Gastrocnemius medialis (tissue), 4 donors: Measurements from ENCODE around the gene HIRA. TPM values are rescaled to one million over a fixed set of nuclear protein-coding genes. Genes with fewer than 3 reads are reported as not detected.

Experiments used
- ATAC-seq, 2 donors: fragments of 150-250 bp; one replicate each; pipeline ENCODE4 v1.9.1; 2016
- DNase-seq, 2 donors: peaks; one replicate each; pipeline ENCODE4 v3.0.0-alpha.2; 2019
- H3K27ac ChIP-seq, 4 donors: fragments of 200-600 bp; sonication (generic); 1 replicate in 1 of 4; 2 replicates in 3 of 4; pipeline ENCODE4 v1.5.1; 2016 to 2018; ENCODE audit warnings: mild to moderate bottlenecking in 2 of 4, moderate library complexity in 1 of 4
- H3K27me3 ChIP-seq, 3 donors: fragments of 200-600 bp; sonication (generic) in 2 of 3; 1 replicate in 1 of 3; 2 replicates in 2 of 3; pipeline versions ENCODE4 v1.5.1 to v1.6.0; 2016 to 2019; ENCODE audit warnings: mild to moderate bottlenecking in 1 of 3, moderate library complexity in 1 of 3
- H3K36me3 ChIP-seq, 2 donors: fragments of 200-600 bp; sonication (generic) in 1 of 2; one replicate each; pipeline ENCODE4 v1.5.1; 2017 to 2018
- H3K4me1 ChIP-seq, 2 donors: fragments of 200-600 bp; sonication (generic) in 1 of 2; one replicate each; pipeline ENCODE4 v1.5.1; 2016 to 2017; ENCODE audit warnings: mild to moderate bottlenecking in 2 of 2
- H3K4me3 ChIP-seq, 4 donors: fragments of 200-600 bp; sonication (generic) in 3 of 4; 1 replicate in 1 of 4; 2 replicates in 3 of 4; pipeline ENCODE4 v1.5.1; 2016 to 2019; ENCODE audit warnings: mild to moderate bottlenecking in 2 of 4
- H3K9me3 ChIP-seq, 3 donors: fragments of 200-600 bp; sonication (generic) in 2 of 3; 1 replicate in 1 of 3; 2 replicates in 2 of 3; pipeline ENCODE4 v1.5.1; 2016 to 2019
- CTCF ChIP-seq, 5 experiments: fragments of 450-650 bp in 3 of 5; fragments of 200-600 bp in 2 of 5; sonication (generic) in 2 of 5; IDR thresholded peaks in 4 of 5; conservative IDR thresholded peaks in 1 of 5; 1 replicate in 4 of 5; 2 replicates in 1 of 5; pipeline ENCODE4 v1.5.1; 2016 to 2019; ENCODE audit warnings: antibody characterized with exemption in 5 of 5, mild to moderate bottlenecking in 3 of 5, moderate library complexity in 3 of 5
- POLR2A ChIP-seq, 2 donors: fragments of 450-650 bp; IDR thresholded peaks; one replicate each; pipeline ENCODE4 v1.6.1; 2017; ENCODE audit warnings: antibody characterized with exemption in 2 of 2, mild to moderate bottlenecking in 2 of 2, moderate library complexity in 2 of 2
- in situ Hi-C, 4 donors: fragments of 200-750 bp; cut with MboI; loops; one replicate each; pipeline versions ENCODE4 v1.15.0 to v1.8.0; 2017; ENCODE audit warnings: low sequenced_read_pairs in 4 of 4
- intact Hi-C: fragments of 100-400 bp; cut with DNase I; formaldehyde crosslinking; loops from one replicate; pipeline ENCODE4 v1.15.1; 2023; ENCODE audit warnings: low total_unique reads
- total RNA-seq, 4 donors: library from RNA; depleted of rRNA; stranded (reverse); fragments of >200 nt; gene quantifications; one replicate each; pipeline versions ENCODE4 v1.1.0 to v1.2.3, GENCODE V29; 2016

HIRA gene
- total RNA-seq, 4 donors from 2014 or later, result 14.2 to 46.8 (median 24.6) TPM

GRCh38 chr22:19358703-19359553 is 72.6 kb downstream of the HIRA start:
- H3K27ac ChIP-seq, result peak overlapping the region in 2 of 4 donors; percentile 62 to 67
- intact Hi-C loops, result no loop called here
- in situ Hi-C loops, result no loop called here
- ATAC-seq, result no peak
- H3K27me3 ChIP-seq, result no peaks in the 10 kb centered on the region
- no peak for DNase-seq
- peaks cover 0 to 87% of the 10 kb centered on the region in 2 donors for H3K36me3 ChIP-seq
- H3K4me1 ChIP-seq, result no peaks in the 10 kb centered on the region
- no peaks in the 10 kb centered on the region for H3K9me3 ChIP-seq
- H3K4me3 ChIP-seq, result no peak overlapping the region
- TF ChIP-seq CTCF (IDR thresholded peaks at IDR 0.05 in 4 of 5, conservative IDR thresholded peaks at IDR 0.05 in 1 of 5), result no peak
- TF ChIP-seq POLR2A (IDR thresholded peaks at IDR 0.05), result no peak

GRCh38 chr22:19358195-19358594 is 73.3 kb downstream of the HIRA start:
- no peak overlapping the region for H3K4me3 ChIP-seq
- no peaks in the 10 kb centered on the region for H3K9me3 ChIP-seq
- peak overlapping the region in 2 of 4 donors; percentile 62 to 67 for H3K27ac ChIP-seq
- TF ChIP-seq POLR2A (IDR thresholded peaks at IDR 0.05), result no peak
- no peak for TF ChIP-seq CTCF (IDR thresholded peaks at IDR 0.05 in 4 of 5, conservative IDR thresholded peaks at IDR 0.05 in 1 of 5)
- no peaks in the 10 kb centered on the region for H3K27me3 ChIP-seq
- H3K36me3 ChIP-seq, result peaks cover 0 to 85% of the 10 kb centered on the region in 2 donors
- DNase-seq (no peak), ATAC-seq (no peak)
- in situ Hi-C loops (no loop called here), intact Hi-C loops (no loop called here)
- no peaks in the 10 kb centered on the region for H3K4me1 ChIP-seq

- TF ChIP-seq CTCF (IDR thresholded peaks at IDR 0.05 in 4 of 5, conservative IDR thresholded peaks at IDR 0.05 in 1 of 5) (no peak), POLR2A (IDR thresholded peaks at IDR 0.05) (no peak)
- no peak overlapping the region for H3K4me3 ChIP-seq
- H3K27ac ChIP-seq, result peak overlapping the region in 2 of 4 donors; percentile 62 to 67
- H3K9me3 ChIP-seq, result no peaks in the 10 kb centered on the region
- ATAC-seq (peak in 1 of 2 donors; percentile 87), DNase-seq (no peak)
- in situ Hi-C loops (no loop called here), intact Hi-C loops (no loop called here)
- no peaks in the 10 kb centered on the region for H3K4me1 ChIP-seq
- no peaks in the 10 kb centered on the region for H3K27me3 ChIP-seq
- H3K36me3 ChIP-seq, result peaks cover 0 to 91% of the 10 kb centered on the region in 2 donors
These were observed 74.0 kb downstream of the HIRA start for GRCh38 chr22:19357270-19358105.

- in situ Hi-C loops, result no loop called here
These were observed 74.7 kb downstream of the HIRA start for GRCh38 chr22:19356708-19357269.

More at GRCh38 chr22:19356708-19357269, 74.7 kb downstream of the HIRA start:
- Histone ChIP-seq H3K27me3 (no peaks in the 10 kb centered on the region), H3K27ac (peak overlapping the region in 1 of 4 donors; percentile 1), H3K4me1 (no peaks in the 10 kb centered on the region), H3K9me3 (no peaks in the 10 kb centered on the region), H3K36me3 (peaks cover 0 to 94% of the 10 kb centered on the region in 2 donors), H3K4me3 (no peak overlapping the region)
- ATAC-seq, result no peak
- intact Hi-C loops, result no loop called here
- TF ChIP-seq CTCF (IDR thresholded peaks at IDR 0.05 in 4 of 5, conservative IDR thresholded peaks at IDR 0.05 in 1 of 5), result no peak
- TF ChIP-seq POLR2A (IDR thresholded peaks at IDR 0.05), result no peak
- DNase-seq, result no peak
